OCI-LY3 (cell line): Measurements from ENCODE around the gene EVA1A.
"Not testable (repeated sequence)": the region's sequence is repeated elsewhere in the genome, so short reads cannot be mapped to it uniquely, and the experiment has no call there.

Source experiments
- EZH2phosphoT487 ChIP-seq: fragments of 200-600 bp; shearing (Covaris generic); IDR thresholded peaks from 2 replicates; pipeline ENCODE4 v1.6.1; 2018; ENCODE audit warnings: antibody characterized with exemption, mixed run types, low read depth
- TF ChIP-seq, protein P1 (sequence below): fragments of 200-600, 300-600 bp; sonication (generic); IDR thresholded peaks from 2 replicates; pipeline ENCODE4 v1.5.1; 2014; ENCODE audit warnings: antibody characterized with exemption, low read length, low read depth

DNA sequence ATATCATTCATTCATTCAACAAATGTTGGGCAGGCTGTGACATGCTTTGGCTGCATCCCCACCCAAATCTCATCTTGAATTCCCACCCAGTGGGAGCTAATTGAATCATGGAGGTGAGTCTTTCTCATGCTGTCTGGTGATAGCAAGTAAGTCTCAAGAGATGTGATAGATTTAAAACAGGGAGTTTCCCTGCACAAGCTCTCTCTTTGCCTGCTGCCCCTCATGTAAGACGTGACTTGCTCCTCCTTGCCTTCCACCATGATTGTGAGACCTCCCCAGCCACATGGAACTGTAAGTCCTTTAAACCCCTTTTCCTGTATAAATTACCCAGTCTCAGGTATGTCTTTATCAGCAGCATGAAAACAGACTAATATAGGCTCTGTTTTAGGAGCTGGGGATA is 83.0 kb downstream of the EVA1A start:
- TF ChIP-seq, protein P1, sequence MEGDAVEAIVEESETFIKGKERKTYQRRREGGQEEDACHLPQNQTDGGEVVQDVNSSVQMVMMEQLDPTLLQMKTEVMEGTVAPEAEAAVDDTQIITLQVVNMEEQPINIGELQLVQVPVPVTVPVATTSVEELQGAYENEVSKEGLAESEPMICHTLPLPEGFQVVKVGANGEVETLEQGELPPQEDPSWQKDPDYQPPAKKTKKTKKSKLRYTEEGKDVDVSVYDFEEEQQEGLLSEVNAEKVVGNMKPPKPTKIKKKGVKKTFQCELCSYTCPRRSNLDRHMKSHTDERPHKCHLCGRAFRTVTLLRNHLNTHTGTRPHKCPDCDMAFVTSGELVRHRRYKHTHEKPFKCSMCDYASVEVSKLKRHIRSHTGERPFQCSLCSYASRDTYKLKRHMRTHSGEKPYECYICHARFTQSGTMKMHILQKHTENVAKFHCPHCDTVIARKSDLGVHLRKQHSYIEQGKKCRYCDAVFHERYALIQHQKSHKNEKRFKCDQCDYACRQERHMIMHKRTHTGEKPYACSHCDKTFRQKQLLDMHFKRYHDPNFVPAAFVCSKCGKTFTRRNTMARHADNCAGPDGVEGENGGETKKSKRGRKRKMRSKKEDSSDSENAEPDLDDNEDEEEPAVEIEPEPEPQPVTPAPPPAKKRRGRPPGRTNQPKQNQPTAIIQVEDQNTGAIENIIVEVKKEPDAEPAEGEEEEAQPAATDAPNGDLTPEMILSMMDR = not testable (repeated sequence)
- not testable (repeated sequence) for TF ChIP-seq EZH2phosphoT487
